Measurements from ENCODE around the gene CCDC185. TPM values are rescaled to one million over a fixed set of nuclear protein-coding genes. Genes with fewer than 3 reads are reported as not detected.

The CCDC185 gene
- not detected in 2 replicates for total RNA-seq (2014; rRNA removed; shearing (Covaris generic); ENCODE audit: low replicate concordance)

DNA sequence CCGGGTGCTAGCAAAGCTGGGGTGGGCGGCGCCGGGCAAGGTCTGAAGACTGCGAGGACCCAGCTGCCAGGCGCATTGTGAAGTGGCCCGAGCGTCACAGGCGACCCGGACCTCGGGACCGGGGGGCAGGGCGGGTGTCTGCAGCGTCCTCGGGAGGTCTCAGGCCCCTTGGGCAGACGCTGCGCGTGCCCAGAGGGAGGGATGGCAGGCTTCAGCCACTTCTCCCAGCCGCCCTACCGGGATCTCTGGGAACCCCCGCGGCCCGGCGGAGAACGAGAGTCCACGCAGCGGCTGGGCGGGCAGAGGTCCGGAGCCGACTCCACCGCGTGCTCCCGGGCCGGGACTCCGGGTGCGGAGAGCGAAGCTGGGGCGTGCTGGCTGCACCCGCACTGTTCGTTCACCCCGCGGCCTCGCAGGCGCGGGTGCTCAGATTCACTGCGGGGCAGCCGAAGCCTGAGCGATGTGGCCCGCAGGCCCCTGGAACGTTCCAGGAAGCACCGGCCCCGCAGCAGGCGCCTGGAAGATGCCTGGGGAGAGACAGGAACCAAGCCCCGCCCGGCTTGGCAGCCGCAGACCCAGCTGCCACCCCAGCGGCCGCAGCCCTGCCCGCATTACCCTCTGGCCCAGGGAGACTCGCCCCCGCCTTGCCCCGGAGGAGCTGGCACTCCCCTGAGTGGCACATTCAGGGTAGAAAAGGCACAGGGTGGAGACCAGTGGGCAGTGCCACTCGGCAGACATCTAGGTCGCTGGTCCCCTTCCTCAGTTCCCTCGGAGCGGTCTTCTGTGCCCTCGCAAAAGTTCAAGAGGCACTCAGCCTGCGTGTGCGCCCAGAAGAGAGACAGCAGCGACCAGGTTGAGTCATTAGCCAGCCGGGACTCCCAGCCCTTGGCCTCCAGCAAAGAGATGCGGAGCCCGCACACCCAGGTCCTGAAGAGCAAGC lies at the start of gene CCDC185:
Gene CCDC185, plus strand, starts transcription at position 141 of the 940 bp plus-strand sequence. Its CDS starts 61 bp downstream, at position 202.
- DNase-seq (ENCODE audit: low read depth), result no peak
- in situ Hi-C loops (cut with HindIII; ENCODE audit: low pct_unique_long_range_greater_than_20kb, low sequenced_read_pairs), result no loop called here

DNA sequence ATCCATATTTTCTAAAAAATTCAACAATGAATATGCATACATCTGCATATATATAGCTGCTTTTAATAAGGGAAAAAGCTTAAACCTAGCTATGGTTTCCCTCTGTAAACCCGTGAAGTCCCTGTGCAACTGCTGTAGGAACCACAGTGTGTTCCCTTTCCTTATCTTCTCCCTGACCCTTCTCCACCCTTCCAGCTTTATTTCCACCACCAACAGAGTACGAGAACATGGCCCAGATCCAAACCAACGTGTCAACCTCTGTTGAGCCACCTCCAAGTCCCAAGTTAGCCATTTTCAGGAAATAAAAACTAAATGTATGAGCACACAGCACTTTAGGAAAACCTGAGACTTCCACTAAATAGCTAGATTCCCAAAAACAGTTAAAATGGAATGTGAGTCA lies 49.5 kb upstream of the CCDC185 start:
- in situ Hi-C loops (cut with HindIII; ENCODE audit: low pct_unique_long_range_greater_than_20kb, low sequenced_read_pairs), result no loop called here
- no peak for DNase-seq (ENCODE audit: low read depth)

DNA sequence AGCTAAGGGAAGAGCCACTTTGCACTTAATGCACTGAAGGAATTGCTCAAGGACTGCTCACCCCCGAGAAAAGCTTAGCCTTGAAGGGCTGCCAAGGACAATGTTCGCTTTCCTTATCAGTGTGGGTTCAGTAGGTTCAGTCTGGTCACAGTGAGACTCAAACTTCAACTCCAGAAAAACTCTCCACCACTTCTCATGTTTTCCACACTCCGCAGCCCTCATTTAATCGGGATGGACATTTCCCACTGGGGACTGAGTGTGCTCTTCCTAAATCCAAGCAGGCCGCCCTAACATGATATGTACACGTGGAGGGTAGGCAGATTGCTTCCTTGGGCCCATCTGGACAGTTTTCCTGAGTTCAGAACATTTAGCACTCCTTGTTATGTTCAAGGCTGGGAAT lies 48.7 kb upstream of the CCDC185 start:
- in situ Hi-C loops (cut with HindIII; ENCODE audit: low pct_unique_long_range_greater_than_20kb, low sequenced_read_pairs), result no loop called here

DNA sequence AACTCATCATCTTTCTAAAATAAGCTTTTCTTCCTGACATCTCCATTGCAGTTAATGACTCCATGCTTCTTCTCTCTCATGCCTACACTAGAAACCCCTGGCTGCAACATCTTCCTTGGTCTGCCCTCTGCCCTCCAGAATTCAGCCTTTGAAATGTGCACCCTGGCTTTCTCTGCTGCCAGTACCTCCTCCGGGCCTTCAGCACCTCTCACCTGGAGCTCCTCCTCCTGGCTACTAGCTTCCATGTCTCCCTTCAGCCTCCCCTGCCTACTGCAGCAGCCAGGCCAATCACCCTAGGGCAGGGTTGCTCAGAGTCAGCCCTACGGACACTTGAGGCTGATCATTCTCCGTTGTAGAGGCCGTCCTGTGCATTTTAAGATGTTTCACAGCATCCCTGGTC lies 47.5 kb upstream of the CCDC185 start:
- in situ Hi-C loops (cut with HindIII; ENCODE audit: low pct_unique_long_range_greater_than_20kb, low sequenced_read_pairs), result no loop called here
- no peak for DNase-seq (ENCODE audit: low read depth)

More for the DNA sequence above, 48.7 kb upstream of the CCDC185 start:
- no peak for DNase-seq (ENCODE audit: low read depth)

DNA sequence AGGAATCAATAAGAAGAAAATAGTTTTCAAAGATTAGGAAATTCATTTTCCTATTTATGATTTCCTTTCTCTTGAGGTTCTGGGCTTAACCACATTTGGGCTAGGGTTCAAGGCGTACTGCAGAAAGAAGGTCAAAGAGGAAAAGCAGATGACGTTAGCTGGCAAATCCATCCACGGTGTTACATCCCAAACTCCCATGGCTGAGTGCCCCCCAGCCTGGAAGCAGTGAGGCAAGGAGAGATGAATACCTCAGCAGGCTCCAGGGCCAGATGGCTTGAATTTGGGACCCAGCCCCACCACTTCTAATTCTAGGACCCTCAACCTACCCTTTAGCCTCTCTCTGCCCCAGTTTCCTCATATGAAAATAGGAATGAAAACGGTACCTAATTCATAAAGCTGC lies 46.9 kb upstream of the CCDC185 start:
- in situ Hi-C loops (cut with HindIII; ENCODE audit: low pct_unique_long_range_greater_than_20kb, low sequenced_read_pairs), result no loop called here
- no peak for DNase-seq (ENCODE audit: low read depth)

DNA sequence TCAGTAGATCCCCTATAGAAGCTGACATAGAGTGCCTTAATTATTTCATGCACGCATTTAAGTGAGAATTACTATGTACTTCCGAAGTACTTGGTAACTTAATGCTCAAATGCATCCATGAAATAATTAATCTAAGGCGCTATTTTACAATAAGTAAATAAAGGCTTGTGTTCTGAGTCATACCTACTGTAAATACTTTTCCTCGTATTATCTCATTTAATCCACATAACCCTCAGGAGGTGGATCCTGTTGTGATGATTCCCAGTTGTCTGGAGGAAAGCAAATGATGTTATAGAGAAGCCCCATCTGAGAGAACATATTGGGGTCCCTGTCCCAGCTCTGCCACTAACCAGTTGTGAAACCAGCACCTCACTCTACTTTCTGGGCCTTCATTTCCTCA lies 45.6 kb upstream of the CCDC185 start:
- in situ Hi-C loops (cut with HindIII; ENCODE audit: low pct_unique_long_range_greater_than_20kb, low sequenced_read_pairs), result no loop called here
- no peak for DNase-seq (ENCODE audit: low read depth)

DNA sequence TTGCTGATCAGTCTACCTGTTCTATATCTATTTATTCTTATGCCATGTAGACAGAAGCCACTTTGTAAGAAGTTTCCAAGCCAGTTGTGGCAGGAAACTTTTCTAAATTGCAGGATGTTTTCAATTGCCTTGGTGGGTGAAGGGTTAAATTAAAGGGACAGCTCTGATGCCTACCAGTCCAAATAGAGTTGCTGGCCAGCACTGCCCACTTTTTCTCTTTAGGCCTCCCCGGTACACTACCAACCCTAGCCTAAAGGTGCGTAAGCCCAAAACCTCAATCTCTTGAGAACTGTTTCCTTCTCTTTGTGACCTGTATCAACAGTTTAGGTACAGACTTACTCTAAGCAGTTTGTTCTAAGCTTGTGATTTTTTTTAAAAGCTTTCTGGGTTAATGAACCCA lies 44.8 kb upstream of the CCDC185 start:
- in situ Hi-C loops (cut with HindIII; ENCODE audit: low pct_unique_long_range_greater_than_20kb, low sequenced_read_pairs), result no loop called here
- DNase-seq (ENCODE audit: low read depth), result no peak

DNA sequence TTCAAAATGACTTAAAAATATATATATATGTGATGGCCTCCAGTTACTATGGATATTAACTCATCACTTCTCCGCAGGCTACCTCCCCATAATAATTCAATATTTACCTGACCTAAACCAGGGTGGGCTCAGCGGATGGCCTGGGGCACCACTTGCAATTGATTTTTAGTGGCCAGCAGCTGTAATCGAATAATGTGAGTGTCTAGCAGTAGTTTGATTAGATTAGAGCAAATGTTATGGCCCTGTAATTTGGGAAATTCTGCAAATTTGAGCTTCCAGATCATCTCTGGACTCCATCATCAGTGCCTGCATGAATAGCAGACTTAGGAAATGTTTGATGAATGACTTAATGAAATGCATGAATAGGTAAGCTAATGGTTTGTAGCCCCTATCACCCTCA lies 44.0 kb upstream of the CCDC185 start:
- DNase-seq (ENCODE audit: low read depth), result no peak
- in situ Hi-C loops (cut with HindIII; ENCODE audit: low pct_unique_long_range_greater_than_20kb, low sequenced_read_pairs), result no loop called here

DNA sequence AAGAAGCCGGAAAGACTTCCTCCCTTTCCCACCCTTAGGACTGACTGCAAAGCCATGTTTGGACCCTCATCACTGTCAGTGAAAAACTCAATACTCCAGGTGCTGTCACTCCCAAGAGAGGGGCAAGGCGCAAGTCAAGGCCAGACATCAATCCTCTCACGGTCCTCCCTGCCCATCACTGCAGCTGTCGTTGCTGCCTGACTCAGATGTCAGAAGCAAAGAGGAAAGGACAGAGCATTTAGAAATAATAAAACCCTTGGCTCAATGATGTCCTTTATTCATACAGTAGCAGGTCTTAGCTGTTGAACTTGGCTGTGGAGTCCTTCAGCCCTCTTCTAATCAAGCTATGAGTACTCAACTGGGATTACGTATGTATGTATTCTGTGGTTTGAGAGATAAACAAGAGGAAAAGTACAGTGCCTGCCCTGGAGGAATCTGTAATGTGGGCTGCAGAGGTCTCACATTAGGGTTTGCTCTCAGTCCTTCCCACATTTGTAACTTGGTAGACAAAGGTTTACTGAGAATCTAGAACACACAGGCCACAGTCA lies 42.8 kb upstream of the CCDC185 start:
- DNase-seq (ENCODE audit: low read depth), result no peak
- in situ Hi-C loops (cut with HindIII; ENCODE audit: low pct_unique_long_range_greater_than_20kb, low sequenced_read_pairs), result no loop called here

DNA sequence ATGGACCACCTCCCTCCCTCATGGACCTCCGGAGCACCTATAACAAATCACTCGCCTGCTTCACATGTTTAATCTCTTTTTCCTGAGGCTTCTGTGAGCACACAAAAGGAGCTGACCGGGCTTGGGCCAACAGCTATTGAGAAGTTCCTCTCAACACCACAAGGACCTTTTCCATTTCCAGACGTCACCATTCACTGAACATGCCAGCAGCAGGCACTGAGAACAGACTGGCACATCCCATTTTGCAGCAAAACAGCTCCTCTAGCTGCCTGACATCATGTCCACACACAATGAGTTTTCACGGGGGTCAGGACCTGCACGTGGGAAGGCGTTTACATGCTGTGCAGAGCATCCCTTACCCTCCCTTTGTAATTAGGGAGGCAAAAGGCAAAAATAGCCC lies 40.3 kb upstream of the CCDC185 start:
- in situ Hi-C loops (cut with HindIII; ENCODE audit: low pct_unique_long_range_greater_than_20kb, low sequenced_read_pairs), result no loop called here
- DNase-seq (ENCODE audit: low read depth), result no peak

DNA sequence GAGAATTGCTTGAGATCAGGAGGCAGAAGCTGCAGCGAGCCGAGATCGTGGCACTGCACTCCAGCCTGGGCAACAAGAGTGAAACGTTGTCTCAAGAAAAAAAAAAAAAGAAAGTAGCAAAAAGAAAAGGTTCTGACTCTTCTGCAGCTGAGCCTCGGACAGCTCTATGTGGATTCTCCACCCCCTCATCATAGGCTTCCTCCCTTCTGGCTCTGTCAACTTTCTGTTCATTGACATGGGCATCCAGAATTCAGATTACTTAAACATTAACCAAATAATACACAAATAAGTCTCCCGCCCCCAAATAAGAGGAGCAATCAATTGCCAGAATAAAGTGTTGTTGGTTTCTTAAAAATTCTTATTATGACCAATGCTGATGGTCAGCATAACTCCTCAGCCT lies 39.3 kb upstream of the CCDC185 start:
- in situ Hi-C loops (cut with HindIII; ENCODE audit: low pct_unique_long_range_greater_than_20kb, low sequenced_read_pairs), result no loop called here
- no peak for DNase-seq (ENCODE audit: low read depth)

DNA sequence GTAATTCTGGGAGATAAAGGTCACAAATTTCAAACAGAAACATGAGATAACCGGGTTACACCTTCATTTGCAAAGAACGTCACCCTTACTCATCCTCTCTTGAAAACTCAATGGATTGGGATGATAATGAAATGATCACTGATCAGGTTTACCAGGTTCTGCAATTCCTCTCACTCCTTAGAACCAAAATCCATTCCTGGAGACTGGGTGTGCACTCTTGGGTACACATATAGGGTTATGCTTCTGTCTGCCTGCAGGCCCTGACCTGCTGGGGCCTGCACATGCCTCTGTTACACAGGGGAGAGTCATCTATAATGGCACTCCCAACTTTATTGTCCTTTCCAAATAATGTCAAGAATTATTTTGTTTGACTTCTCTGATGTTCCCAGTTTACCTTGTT lies 37.5 kb upstream of the CCDC185 start:
- in situ Hi-C loops (cut with HindIII; ENCODE audit: low pct_unique_long_range_greater_than_20kb, low sequenced_read_pairs), result no loop called here
- no peak for DNase-seq (ENCODE audit: low read depth)

DNA sequence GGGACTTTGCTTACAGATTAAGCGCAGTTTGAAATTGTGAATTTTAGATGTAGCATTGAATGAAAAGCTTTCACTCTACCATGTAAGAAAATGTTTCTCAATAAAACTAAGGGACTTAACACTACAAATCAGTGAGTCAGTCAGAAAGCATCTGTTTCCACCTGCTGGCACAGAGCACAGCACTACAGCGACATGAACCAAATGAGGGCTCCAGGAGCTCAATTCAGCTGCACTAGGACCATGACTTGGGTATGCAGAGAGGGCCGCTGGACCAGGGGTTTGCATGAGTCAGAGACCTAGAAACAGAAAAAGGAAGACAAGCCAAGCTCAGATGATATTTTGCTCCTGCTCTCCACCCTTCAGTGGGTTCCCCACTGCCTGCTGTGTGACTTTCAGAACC lies 34.4 kb upstream of the CCDC185 start:
- no peak for DNase-seq (ENCODE audit: low read depth)
- in situ Hi-C loops (cut with HindIII; ENCODE audit: low pct_unique_long_range_greater_than_20kb, low sequenced_read_pairs), result no loop called here

DNA sequence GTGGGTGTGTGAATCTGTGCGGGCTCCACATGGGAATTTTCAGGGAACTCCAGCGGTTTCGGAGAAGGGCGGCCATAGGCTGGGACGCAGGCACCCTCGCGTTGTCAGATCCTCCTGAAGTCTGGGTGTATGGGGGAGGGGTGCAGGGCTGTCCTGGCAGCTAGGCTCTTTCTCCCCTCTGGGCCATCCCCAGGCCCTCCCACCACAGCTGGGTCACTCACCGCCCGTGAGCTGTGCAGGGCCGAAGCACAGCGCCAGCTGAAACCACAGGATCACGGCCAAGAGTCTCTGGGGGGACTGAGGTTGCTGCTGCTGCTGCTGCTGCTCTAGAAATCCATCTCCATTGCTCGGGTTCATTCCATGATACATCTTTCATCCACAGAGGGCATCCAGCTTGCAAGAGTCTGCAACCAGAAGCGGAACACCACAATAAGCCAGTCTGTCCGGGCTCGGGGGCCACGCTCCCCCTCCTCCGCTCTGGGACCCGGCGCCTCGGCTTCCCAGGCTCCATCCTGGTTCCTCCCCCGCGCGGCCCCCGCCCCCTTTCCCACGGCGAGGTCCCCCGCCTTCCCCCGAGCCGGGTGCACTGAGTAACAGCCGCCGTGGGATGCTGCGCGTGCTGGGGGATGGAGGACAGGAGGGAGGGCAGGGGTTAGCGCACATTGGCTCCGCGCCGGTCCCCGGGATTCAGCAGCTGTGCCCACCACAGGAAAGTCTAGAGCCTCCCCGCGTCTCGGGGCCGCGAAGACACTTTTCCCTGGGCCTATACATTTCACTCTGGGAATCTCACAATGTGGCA lies 30.0 kb upstream of the CCDC185 start:
- in situ Hi-C loops (cut with HindIII; ENCODE audit: low pct_unique_long_range_greater_than_20kb, low sequenced_read_pairs), result no loop called here
- no peak for DNase-seq (ENCODE audit: low read depth)

DNA sequence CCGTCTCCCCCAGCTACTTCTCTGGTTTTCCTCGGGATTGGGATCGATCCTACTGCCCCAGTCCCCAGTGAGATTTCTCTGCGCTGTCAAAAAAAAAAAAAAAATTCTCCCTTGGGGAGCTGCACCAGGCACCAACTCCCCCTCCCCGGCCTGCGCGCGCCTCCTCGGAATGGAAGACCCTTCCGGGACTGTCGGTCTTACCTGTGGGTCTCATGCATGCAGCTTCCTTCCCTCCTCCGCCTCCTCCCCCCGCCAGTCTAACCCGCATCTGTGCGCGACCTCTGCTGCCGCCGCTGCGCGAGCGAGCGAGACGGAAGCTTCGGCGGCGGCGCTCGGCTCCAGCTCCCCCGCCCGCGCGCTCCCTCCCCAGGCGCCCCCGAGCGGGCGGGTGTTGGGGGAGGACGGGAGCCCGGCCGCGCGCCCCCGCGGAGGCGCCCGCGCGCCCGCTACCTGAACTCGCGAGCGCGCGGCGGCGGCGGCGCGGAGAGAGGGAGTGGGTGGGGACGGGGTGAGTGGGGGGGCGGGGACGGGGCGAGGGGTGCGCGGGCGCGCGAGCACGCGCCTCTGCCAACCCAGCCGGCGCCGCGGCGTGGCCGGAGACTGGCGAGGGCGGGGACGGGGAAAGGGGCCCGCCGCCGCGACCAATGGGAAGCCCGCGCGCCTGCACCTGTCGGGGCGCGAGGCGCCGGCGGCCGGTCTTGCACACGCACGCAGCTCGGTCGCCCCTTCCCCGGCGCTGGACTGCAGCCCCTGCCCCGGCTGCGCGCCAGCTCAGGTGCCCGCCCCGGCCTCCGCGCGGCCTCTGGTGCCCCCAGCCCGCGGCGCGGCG lies 29.1 kb upstream of the CCDC185 start, which contains the start of gene SUSD4:
Gene SUSD4, minus strand, starts transcription at position 321 of the 829 bp plus-strand sequence. CDS start 751 bp downstream, outside the sequence.
- in situ Hi-C loops (cut with HindIII; ENCODE audit: low pct_unique_long_range_greater_than_20kb, low sequenced_read_pairs), result no loop called here
- peak; percentile 75 for DNase-seq (ENCODE audit: low read depth)

DNA sequence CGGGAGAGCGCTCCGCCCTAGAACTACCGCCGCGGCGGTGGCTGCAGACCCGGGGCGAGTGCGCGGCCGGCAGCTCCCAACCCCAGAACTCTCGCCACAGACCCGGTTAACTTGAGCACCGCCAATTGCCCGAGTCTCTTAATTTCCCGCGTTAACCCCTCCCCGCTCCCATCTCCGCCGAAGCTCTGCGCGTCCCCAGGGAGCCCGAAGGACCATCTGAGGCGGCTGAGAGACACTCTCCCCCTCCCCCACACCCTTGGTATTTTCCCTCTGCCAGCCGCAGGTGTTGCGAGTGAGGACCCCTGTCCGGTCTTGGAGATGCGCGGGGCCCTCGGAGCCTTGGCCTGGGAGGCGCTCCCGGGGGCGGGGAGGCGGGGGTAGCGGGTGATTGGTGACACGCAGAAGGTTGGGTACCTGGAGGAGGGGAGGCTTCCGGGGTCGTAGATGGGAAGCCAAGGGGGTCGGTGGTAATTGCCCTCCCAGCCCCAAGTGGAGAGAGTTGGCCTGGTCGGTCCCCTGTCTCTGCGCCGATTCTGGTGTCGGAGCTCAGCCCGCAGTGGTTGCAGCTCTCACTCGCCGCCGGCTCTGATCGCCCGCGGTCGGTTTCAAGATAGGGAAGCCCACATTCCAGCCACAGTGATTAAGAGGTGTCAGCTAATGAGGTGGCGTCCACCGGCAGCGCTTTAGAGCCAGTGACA lies 28.4 kb upstream of the CCDC185 start:
- no peak for DNase-seq (ENCODE audit: low read depth)
- in situ Hi-C loops (cut with HindIII; ENCODE audit: low pct_unique_long_range_greater_than_20kb, low sequenced_read_pairs), result no loop called here

DNA sequence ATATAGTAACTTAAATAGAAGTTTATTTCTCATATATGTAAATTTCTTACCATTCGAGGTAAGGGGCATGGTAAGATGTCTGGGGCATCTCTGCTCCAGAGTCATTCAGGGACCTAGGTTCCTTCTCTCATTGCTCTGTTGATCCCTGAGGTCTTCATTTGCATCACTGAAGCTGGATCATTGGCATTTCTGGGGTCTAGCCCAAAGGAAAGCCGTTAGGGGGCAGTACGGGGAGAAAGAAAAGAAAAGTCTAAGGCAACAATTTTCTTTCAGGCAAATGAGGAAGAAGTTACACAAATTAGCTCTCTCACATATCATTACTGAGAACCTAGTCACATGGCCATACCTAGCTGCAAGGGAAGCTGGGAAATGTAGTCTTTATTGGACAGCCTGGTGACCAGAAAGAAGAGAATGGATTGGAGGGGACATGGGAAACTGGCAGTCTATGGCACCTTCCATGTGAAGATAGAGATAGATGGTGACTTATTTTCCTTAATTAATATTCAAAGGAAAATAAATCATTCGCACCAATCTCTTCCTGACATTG lies 19.1 kb upstream of the CCDC185 start:
- DNase-seq (ENCODE audit: low read depth), result no peak
- in situ Hi-C loops (cut with HindIII; ENCODE audit: low pct_unique_long_range_greater_than_20kb, low sequenced_read_pairs), result no loop called here
